Measurements from ENCODE around the gene CUTA.

Gene CUTA

DNA sequence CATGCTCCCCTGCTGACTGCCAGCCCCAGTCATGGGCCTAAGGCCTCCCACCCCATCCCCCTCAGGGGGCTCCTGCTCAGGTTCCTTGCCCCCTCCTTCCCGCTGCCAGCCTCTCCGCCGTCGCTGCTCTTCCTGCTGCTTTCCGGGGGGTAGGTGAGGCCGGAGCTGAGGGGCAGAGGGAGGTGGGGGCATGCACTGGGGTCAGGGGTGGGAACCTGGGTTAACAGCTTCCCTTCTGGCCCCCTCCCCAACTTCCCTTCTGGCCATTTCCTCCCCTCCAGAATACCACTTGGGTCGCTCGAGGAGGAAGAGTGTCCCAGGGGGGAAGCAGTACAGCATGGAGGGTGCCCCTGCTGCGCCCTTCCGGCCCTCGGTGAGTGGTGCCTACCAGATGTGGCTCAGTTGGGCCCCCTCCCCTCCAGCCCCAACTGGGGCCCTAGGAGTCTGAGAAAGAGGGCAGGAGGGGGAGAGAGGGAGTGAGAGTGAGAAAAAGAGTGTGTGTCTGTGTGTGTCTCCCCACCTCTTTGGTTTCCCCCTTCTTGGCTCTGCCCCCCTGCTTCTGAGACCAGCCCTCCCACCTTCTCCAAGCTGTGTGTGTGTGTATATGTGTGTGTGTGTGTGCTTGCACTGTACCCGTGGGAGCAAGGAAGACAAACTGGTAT is 14.1 kb upstream of the CUTA start:
- H3K9me3 Mint-ChIP-seq = no peaks in the 10 kb centered on the region
- H3K4me1 Mint-ChIP-seq = peaks cover 75% of the 10 kb centered on the region
- TF ChIP-seq, protein P1, sequence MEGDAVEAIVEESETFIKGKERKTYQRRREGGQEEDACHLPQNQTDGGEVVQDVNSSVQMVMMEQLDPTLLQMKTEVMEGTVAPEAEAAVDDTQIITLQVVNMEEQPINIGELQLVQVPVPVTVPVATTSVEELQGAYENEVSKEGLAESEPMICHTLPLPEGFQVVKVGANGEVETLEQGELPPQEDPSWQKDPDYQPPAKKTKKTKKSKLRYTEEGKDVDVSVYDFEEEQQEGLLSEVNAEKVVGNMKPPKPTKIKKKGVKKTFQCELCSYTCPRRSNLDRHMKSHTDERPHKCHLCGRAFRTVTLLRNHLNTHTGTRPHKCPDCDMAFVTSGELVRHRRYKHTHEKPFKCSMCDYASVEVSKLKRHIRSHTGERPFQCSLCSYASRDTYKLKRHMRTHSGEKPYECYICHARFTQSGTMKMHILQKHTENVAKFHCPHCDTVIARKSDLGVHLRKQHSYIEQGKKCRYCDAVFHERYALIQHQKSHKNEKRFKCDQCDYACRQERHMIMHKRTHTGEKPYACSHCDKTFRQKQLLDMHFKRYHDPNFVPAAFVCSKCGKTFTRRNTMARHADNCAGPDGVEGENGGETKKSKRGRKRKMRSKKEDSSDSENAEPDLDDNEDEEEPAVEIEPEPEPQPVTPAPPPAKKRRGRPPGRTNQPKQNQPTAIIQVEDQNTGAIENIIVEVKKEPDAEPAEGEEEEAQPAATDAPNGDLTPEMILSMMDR (IDR thresholded peaks at IDR 0.05) = no peak
- H3K27ac Mint-ChIP-seq = peak overlapping the region; percentile 77
- peaks cover 21% of the 10 kb centered on the region for H3K36me3 Mint-ChIP-seq (ENCODE audit: low read depth)
- peak overlapping the region; percentile 75 for H3K4me3 Mint-ChIP-seq
- no peak for DNase-seq
- no peaks in the 10 kb centered on the region for H3K27me3 Mint-ChIP-seq (ENCODE audit: low read depth, poor library complexity)

DNA sequence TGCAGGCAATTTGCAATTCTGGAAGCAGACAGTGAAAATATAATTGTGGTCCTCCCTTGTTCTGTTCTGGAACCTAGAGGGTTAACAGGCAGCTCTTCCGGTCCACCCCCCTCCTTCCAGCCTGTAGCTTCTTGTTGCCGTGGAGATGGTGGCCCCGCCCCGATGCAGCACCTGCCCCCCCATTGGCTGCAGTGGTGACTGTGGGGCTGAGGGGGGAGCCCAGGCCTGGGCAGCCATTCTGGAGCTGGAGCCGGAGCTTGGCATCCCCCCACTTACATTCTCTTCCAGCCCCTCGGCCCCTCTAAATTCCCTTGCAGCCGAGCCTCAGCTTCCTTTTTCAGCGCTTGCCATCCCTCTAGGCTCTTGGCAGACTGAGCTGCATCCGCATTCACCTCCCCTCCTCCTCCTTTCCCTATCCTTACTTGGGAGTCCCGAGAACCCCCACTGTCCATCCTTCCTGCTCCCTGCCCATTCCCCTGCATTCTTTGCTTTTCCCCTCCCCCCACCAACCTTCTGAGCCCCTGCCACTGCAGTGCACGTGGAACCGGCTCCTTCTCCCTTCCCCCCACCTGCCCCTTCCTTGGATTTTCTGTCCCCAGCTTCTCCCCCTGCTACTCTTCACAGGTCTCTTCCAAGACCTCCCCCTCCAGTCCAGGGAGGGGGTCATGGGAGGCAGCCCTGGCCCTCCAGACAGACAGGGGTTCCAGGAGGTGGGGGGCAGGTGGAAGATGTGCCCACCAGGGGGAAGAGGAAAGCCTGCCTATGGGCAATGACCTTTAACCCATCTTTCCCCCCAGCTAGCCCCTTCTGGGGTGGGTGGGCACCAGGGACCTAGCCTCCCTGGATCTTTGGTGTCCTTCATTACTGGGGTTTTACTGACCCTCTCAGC is 13.3 kb upstream of the CUTA start:
- peaks cover 83% of the 10 kb centered on the region for H3K4me1 Mint-ChIP-seq
- H3K36me3 Mint-ChIP-seq (ENCODE audit: low read depth) = peaks cover 13% of the 10 kb centered on the region
- peak overlapping the region; percentile 78 for H3K27ac Mint-ChIP-seq
- H3K9me3 Mint-ChIP-seq = no peaks in the 10 kb centered on the region
- H3K4me3 Mint-ChIP-seq = peak overlapping the region; percentile 75
- TF ChIP-seq, protein P1 (IDR thresholded peaks at IDR 0.05) = no peak
- DNase-seq = peak; percentile 81
- H3K27me3 Mint-ChIP-seq (ENCODE audit: low read depth, poor library complexity) = no peaks in the 10 kb centered on the region

DNA sequence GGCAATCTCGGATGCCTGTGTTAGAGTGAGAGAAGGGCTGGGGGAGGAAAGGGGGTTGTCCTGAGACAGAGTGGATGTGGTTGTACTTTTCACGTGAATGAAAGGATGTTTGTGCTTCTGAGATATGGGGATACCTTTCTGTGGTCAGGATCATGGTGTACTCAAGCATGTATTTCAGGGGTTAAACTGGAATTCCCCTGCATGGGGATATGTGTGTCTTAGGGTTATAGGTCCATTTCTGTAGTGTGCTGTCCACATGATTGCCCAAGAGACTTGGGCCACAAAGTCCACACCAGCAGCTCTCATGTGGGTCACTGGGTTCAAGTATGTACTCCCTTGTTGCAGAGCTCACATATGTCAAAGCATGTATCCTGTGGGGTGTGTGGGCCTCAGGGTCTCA is 12.4 kb upstream of the CUTA start:
- Mint-ChIP-seq H3K4me3 (peak overlapping the region; percentile 75), H3K9me3 (no peaks in the 10 kb centered on the region), H3K36me3 (ENCODE audit: low read depth) (peaks cover 4% of the 10 kb centered on the region), H3K27me3 (ENCODE audit: low read depth, poor library complexity) (no peaks in the 10 kb centered on the region), H3K27ac (peak overlapping the region; percentile 55), H3K4me1 (peaks cover 84% of the 10 kb centered on the region)
- TF ChIP-seq, protein P1 (IDR thresholded peaks at IDR 0.05) = no peak
- no peak for DNase-seq

DNA sequence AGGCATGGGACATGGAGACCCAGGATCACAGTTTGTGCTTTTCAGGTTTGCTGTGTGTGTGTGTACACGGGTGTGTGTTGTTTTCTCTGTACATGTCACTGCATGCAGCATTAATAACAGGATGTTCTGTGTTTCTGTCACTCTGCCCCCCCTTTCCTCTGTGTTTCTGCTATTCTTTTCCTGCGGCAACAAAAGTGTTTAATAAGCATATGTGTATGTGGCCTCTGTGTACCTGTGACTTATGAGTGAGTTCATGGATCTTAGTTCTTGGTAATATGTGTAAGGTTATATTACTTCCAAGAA is 11.8 kb upstream of the CUTA start:
- H3K4me3 Mint-ChIP-seq = peak overlapping the region; percentile 89
- no peaks in the 10 kb centered on the region for H3K36me3 Mint-ChIP-seq (ENCODE audit: low read depth)
- peaks cover 88% of the 10 kb centered on the region for H3K4me1 Mint-ChIP-seq
- no peak for DNase-seq
- no peaks in the 10 kb centered on the region for H3K27me3 Mint-ChIP-seq (ENCODE audit: low read depth, poor library complexity)
- H3K27ac Mint-ChIP-seq = peak overlapping the region; percentile 64
- TF ChIP-seq, protein P1 (IDR thresholded peaks at IDR 0.05) = no peak
- H3K9me3 Mint-ChIP-seq = no peaks in the 10 kb centered on the region

DNA sequence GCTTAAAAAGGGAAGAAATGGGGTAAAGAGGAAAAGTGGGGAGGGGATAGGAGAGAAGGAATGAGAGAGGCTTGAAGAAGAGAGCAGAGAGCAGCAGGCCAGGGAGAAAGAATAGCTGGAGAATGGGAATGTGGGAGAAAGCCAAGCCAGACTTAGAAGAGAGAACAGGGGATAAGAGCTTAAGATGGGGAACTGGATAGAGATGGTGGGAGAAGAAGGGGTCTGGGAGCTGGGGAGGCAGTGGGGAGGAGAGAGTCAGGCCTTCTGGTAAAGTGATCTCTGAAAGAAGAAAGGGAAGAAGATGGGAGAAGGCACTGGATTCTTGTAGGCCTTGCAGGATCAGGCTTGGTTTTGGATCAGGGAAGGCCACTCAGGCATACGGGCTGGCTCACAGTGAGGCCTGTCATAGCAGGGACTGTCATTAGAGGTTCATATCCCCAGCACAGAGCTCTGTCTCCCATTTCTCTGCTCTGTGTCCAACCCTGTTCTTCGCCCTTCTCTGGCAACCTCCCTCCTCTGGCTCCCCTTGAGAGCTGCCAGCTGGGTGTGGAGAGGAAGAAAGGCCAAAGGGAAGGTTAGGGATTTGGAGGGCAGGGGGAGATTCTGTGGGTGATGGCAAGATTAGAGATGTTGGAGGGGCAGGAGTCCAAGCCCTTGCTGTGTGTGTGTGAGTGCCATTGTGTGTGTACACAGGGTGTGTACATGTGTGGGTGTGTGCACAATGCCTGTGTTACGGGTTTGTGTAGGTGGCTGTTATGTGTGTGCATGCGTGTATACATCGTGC is 11.3 kb upstream of the CUTA start:
- TF ChIP-seq, protein P1 (IDR thresholded peaks at IDR 0.05) = no peak
- Mint-ChIP-seq H3K36me3 (ENCODE audit: low read depth) (peaks cover 1% of the 10 kb centered on the region), H3K4me1 (peaks cover 90% of the 10 kb centered on the region), H3K9me3 (no peaks in the 10 kb centered on the region), H3K27ac (peak overlapping the region; percentile 71), H3K27me3 (ENCODE audit: low read depth, poor library complexity) (no peaks in the 10 kb centered on the region), H3K4me3 (peak overlapping the region; percentile 89)
- no peak for DNase-seq
